A549 (cell line): ENCODE data around the gene ANO8. TPM values are rescaled to one million over a fixed set of nuclear protein-coding genes. Genes with fewer than 3 reads are reported as not detected.

Source experiments
- ATAC-seq, 2 experiments: fragments of 200-7000 bp in 1 of 2; fragments of >200 bp in 1 of 2; cut with Nextera tagmentation in 1 of 2; cut with Tn5 transposase in 1 of 2; 3 replicates each; pipeline versions ENCODE4 v1.8.0 to v1.9.1; 2018 to 2020; ENCODE audit warnings: mild to moderate bottlenecking in 1 of 2, moderate library complexity in 1 of 2
- CTCF ChIA-PET: fragments of 300-600 bp; sonication (Branson Sonifier 250); formaldehyde crosslinking; extraction: SDS; loops from one replicate; lab custom pipeline; 2021; ENCODE audit warnings: antibody characterized with exemption, inconsistent platforms; lab: Yijun Ruan, JAX
- POLR2A ChIA-PET: fragments of 350-600 bp; formaldehyde crosslinking; extraction: SDS; loops from one replicate; lab custom pipeline; 2021; ENCODE audit warnings: antibody characterized with exemption, inconsistent platforms; lab: Yijun Ruan, JAX
- DNase-seq, 2 experiments: peaks; one replicate each; pipeline versions ENCODE4 v3.0.0 to v3.0.0-alpha.2; 2011 to 2016; ENCODE audit warnings: low read depth in 1 of 2, low spot score in 1 of 2
- FAIRE-seq: peaks from 2 replicates; lab custom pipeline; 2011; peaks lifted over from hg19 to GRCh38; lab: Jason Lieb, UNC
- H3K27ac ChIP-seq, 2 experiments: fragments of >200 bp; sonication (Bioruptor Twin); formaldehyde crosslinking; 3 replicates each; pipeline ENCODE4 v1.5.1; 2016 to 2017
- H3K4me1 ChIP-seq: fragments of >200 bp; sonication (Bioruptor Twin); formaldehyde crosslinking; 3 replicates; pipeline ENCODE4 v1.6.1; 2016
- H3K4me2 ChIP-seq: fragments of >200 bp; sonication (Bioruptor Twin); formaldehyde crosslinking; 3 replicates; pipeline ENCODE4 v1.6.1; 2016
- H3K4me3 ChIP-seq: fragments of >200 bp; sonication (Bioruptor Twin); formaldehyde crosslinking; 3 replicates; pipeline ENCODE4 v1.5.1; 2016
- H3K9me3 ChIP-seq: fragments of >200 bp; sonication (Bioruptor Twin); formaldehyde crosslinking; 3 replicates; pipeline ENCODE4 v1.6.1; 2016
- CEBPB ChIP-seq, 2 experiments: fragments of >200 bp in 1 of 2; sonication (Bioruptor Twin) in 1 of 2; formaldehyde crosslinking in 1 of 2; IDR thresholded peaks; 2 replicates each; pipeline ENCODE4 v1.6.1; 2012 to 2016
- CHD4 ChIP-seq: fragments of 200-600 bp; sonication (generic); IDR thresholded peaks from 2 replicates; pipeline ENCODE4 v1.6.1; 2016; ENCODE audit warnings: antibody characterized with exemption, mild to moderate bottlenecking, borderline replicate concordance
- EHF ChIP-seq: fragments of 250-450 bp; sonication (Bioruptor Pico); IDR thresholded peaks from 2 replicates; pipeline ENCODE4 v1.5.0; 2020; ENCODE audit warnings: mild to moderate bottlenecking
- EHMT2 ChIP-seq: fragments of 200-600 bp; sonication (generic); IDR thresholded peaks from 2 replicates; pipeline ENCODE4 v1.6.1; 2016; ENCODE audit warnings: antibody characterized with exemption, low read depth, mild to moderate bottlenecking, moderate library complexity
- GATA3 ChIP-seq: IDR thresholded peaks from 2 replicates; pipeline ENCODE4 v1.6.1; 2012; ENCODE audit warnings: borderline replicate concordance
- HOXB5 ChIP-seq: fragments of 250-450 bp; sonication (Bioruptor Pico); IDR thresholded peaks from 2 replicates; pipeline ENCODE4 v1.5.0; 2020; ENCODE audit warnings: mild to moderate bottlenecking, moderate library complexity
- JUNB ChIP-seq: fragments of >200 bp; sonication (Bioruptor Twin); formaldehyde crosslinking; IDR thresholded peaks from 2 replicates; pipeline ENCODE4 v1.6.1; 2016
- NR3C1 ChIP-seq: fragments of >200 bp; sonication (Bioruptor Twin); formaldehyde crosslinking; IDR thresholded peaks from 3 replicates; pipeline ENCODE4 v1.6.1; 2017
- PHF8 ChIP-seq: fragments of 200-600 bp; sonication (generic); IDR thresholded peaks from 2 replicates; pipeline ENCODE4 v1.6.1; 2016; ENCODE audit warnings: low read depth, mild to moderate bottlenecking, antibody characterized with exemption, moderate library complexity, borderline replicate concordance
- POLR2A ChIP-seq: IDR thresholded peaks from 2 replicates; pipeline ENCODE4 v1.6.1; 2012; ENCODE audit warnings: mild to moderate bottlenecking, low read length
- POLR2AphosphoS2 ChIP-seq: conservative IDR thresholded peaks from 2 replicates; pipeline ENCODE4 v1.6.1; 2012; ENCODE audit warnings: low read length, improper control_type of control experiment, inconsistent platforms
- RARB ChIP-seq: fragments of 250-450 bp; sonication (Bioruptor Pico); IDR thresholded peaks from 2 replicates; pipeline ENCODE4 v1.8.0; 2021; ENCODE audit warnings: mild to moderate bottlenecking, moderate library complexity
- RFX5 ChIP-seq: fragments of 450-650 bp; IDR thresholded peaks from 2 replicates; pipeline ENCODE4 v1.7.1; 2014; ENCODE audit warnings: antibody characterized with exemption, mild to moderate bottlenecking, moderate library complexity
- RNF2 ChIP-seq: fragments of 200-600 bp; sonication (generic); IDR thresholded peaks from 2 replicates; pipeline ENCODE4 v1.6.1; 2016; ENCODE audit warnings: low read depth, mild to moderate bottlenecking, antibody characterized with exemption, moderate library complexity, borderline replicate concordance
- ZC3H11A ChIP-seq: fragments of 450-650 bp; IDR thresholded peaks from 2 replicates; pipeline ENCODE4 v1.6.1; 2014; ENCODE audit warnings: antibody characterized with exemption, mild to moderate bottlenecking
- ZFP36 ChIP-seq: fragments of 450-650 bp; IDR thresholded peaks from 2 replicates; pipeline ENCODE4 v1.6.1; 2014; ENCODE audit warnings: borderline replicate concordance; ENCODE audit not compliant: partially characterized antibody
- ZNF302 ChIP-seq: fragments of 250-450 bp; sonication (Bioruptor Pico); IDR thresholded peaks from 2 replicates; pipeline ENCODE4 v1.9.0; 2021; ENCODE audit warnings: inconsistent platforms, mild to moderate bottlenecking, moderate library complexity
- ZSCAN20 ChIP-seq: fragments of 250-450 bp; sonication (Bioruptor Pico); IDR thresholded peaks from 2 replicates; pipeline ENCODE4 v1.8.0; 2022; ENCODE audit warnings: mild to moderate bottlenecking, moderate library complexity
- WGBS: methylation state at CpG from one replicate; pipeline ENCODE4 v1.1.6; 2017; ENCODE audit errors: missing lambda C conversion rate; 5-methylcytosine and 5-hydroxymethylcytosine counted together
- polyA plus RNA-seq, 4 experiments: library from polyadenylated mRNA; depleted of rRNA in 3 of 4; stranded (reverse); fragments of >200 nt; fragmentation: RNase III in 1 of 4; extraction: RNeasy Plus Mini Kit Qiagen cat#74134 plus additional on column Dnase treatment in 1 of 4; gene quantifications; 2 replicates in 3 of 4; 3 replicates in 1 of 4; pipeline ENCODE4 v1.2.3, GENCODE V29; 2011 to 2017
- TF ChIP-seq, protein P1 (sequence below): fragments of >200 bp; sonication (Bioruptor Twin); formaldehyde crosslinking; IDR thresholded peaks from 2 replicates; pipeline ENCODE4 v1.6.1; 2016
- TF ChIP-seq, protein P2 (sequence below): fragments of 150-350 bp; IDR thresholded peaks from 2 replicates; pipeline ENCODE4 v1.6.1; 2014; ENCODE audit warnings: low read depth, mild to moderate bottlenecking, low read length
- TF ChIP-seq, protein P3 (sequence below): fragments of 250-450 bp; sonication (Bioruptor Pico); IDR thresholded peaks from 2 replicates; pipeline ENCODE4 v1.5.0; 2021; ENCODE audit warnings: mild to moderate bottlenecking, moderate library complexity, borderline replicate concordance
- TF ChIP-seq, protein P4 (sequence below): IDR thresholded peaks from 2 replicates; pipeline ENCODE4 v1.6.1; 2012
- TF ChIP-seq, protein P5 (sequence below): fragments of 250-450 bp; sonication (Bioruptor Pico); IDR thresholded peaks from 2 replicates; pipeline ENCODE4 v1.5.0; 2020; ENCODE audit warnings: low read depth, mild to moderate bottlenecking, moderate library complexity

Gene ANO8
- polyA plus RNA-seq, 2 of the 4 experiments (the other 2 are of a cell fraction) = 2.2 to 5.5 TPM

DNA sequence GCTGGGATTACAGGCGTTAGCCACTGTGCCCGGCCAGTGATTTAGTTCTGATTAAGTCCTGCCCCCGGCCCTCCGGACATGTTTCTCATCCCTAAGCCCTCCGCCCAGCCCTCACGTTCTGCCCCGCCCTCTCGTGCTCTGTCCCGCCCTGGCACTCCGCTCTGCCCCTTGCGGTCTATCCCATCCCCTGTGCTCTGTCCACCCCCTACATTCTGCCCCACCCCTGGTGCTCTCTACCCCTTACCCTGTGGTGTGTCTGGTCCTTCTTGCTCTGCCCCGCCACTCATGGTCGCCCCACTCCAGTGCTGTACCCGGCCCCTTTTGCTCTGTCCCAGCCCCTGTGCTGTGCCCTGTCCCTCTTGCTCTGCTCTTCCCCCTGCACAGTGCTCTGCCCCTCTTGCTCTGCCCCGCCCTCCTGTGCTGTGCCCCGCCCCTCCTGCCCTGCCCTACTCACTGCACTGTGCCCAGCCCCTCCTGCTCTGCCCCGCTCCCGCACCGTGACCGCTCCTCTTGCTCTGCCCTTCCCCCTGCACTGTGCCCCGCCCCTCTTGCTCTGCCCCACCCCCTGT lies 5.7 kb upstream of the ANO8 start:
- no peak for FAIRE-seq
- TF ChIP-seq ZNF302 (CRISPR knock-in tag) = no peak
- no peak for TF ChIP-seq POLR2AphosphoS2
- no peak for TF ChIP-seq EHF (CRISPR knock-in tag)
- no peak for TF ChIP-seq POLR2A
- no peak for TF ChIP-seq ZSCAN20 (CRISPR knock-in tag)
- TF ChIP-seq, protein P1, sequence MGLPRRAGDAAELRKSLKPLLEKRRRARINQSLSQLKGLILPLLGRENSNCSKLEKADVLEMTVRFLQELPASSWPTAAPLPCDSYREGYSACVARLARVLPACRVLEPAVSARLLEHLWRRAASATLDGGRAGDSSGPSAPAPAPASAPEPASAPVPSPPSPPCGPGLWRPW = no peak
- TF ChIP-seq EHMT2 = no peak
- no peak for TF ChIP-seq JUNB
- no peak for TF ChIP-seq PHF8
- TF ChIP-seq RARB (CRISPR knock-in tag) = no peak
- TF ChIP-seq, protein P2, sequence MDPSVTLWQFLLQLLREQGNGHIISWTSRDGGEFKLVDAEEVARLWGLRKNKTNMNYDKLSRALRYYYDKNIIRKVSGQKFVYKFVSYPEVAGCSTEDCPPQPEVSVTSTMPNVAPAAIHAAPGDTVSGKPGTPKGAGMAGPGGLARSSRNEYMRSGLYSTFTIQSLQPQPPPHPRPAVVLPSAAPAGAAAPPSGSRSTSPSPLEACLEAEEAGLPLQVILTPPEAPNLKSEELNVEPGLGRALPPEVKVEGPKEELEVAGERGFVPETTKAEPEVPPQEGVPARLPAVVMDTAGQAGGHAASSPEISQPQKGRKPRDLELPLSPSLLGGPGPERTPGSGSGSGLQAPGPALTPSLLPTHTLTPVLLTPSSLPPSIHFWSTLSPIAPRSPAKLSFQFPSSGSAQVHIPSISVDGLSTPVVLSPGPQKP = no peak
- no peak for TF ChIP-seq GATA3
- no peak for TF ChIP-seq NR3C1
- no peak for TF ChIP-seq ZFP36
- TF ChIP-seq ZC3H11A = no peak
- TF ChIP-seq CEBPB (IDR thresholded peaks at IDR 0.05) = no peak
- TF ChIP-seq CHD4 = no peak
- TF ChIP-seq, protein P3, sequence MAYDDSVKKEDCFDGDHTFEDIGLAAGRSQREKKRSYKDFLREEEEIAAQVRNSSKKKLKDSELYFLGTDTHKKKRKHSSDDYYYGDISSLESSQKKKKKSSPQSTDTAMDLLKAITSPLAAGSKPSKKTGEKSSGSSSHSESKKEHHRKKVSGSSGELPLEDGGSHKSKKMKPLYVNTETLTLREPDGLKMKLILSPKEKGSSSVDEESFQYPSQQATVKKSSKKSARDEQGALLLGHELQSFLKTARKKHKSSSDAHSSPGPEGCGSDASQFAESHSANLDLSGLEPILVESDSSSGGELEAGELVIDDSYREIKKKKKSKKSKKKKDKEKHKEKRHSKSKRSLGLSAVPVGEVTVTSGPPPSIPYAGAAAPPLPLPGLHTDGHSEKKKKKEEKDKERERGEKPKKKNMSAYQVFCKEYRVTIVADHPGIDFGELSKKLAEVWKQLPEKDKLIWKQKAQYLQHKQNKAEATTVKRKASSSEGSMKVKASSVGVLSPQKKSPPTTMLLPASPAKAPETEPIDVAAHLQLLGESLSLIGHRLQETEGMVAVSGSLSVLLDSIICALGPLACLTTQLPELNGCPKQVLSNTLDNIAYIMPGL (CRISPR knock-in tag) = no peak
- TF ChIP-seq HOXB5 (CRISPR knock-in tag) = no peak
- TF ChIP-seq, all 56 proteins: peak for 0
- POLR2A ChIA-PET = no interaction called here
- Histone ChIP-seq H3K4me3 (no peak overlapping the region), H3K4me1 (peaks cover 22% of the 10 kb centered on the region; the same call in 2 of the 3 replicates), H3K9me3 (no peaks in the 10 kb centered on the region), H3K4me2 (no peak overlapping the region), H3K27ac (0 out of 6 replicates have a peak overlapping the region, but pooled peaks of 1 of the 2 experiments have one; percentile 28)
- DNase-seq (peak in 1 of 2 experiments; percentile 47), ATAC-seq (peak in 1 of 2 experiments; percentile 26; a peak in 2 of 6 replicates)
- 77% methylated on average over 14 of the region's 21 CpGs for WGBS
- CTCF ChIA-PET = no interaction called here

DNA sequence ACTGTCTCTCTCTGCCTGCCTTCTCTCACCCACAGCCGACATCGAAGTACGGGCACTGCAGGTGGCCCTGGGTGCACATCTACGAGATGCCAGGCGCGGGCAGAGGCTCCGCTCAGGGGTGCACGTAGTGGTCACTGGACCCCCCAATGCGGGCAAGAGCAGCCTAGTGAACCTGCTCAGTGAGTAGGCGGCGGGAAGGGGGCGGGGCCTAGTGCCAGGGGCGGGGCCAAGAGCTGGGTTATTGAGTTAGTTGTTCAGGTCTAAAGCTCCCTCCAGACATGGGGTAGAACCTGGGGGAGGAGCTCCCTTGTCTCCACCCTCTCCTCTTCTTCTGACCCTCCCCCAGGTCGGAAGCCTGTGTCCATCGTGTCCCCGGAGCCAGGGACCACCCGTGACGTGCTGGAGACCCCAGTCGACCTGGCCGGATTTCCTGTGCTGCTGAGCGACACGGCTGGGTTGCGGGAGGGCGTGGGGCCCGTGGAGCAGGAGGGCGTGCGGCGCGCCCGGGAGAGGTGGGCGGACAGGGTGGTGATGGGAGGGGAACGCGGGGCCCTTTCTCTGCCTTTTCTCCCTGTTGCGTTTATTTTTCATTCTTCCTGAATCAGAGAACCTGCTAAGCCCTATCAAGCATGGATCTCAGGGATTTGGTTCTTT lies 4.6 kb upstream of the ANO8 start:
- Histone ChIP-seq H3K27ac (no peak overlapping the region), H3K4me2 (no peak overlapping the region), H3K4me1 (peaks cover 24% of the 10 kb centered on the region; the same call in 2 of the 3 replicates), H3K4me3 (no peak overlapping the region), H3K9me3 (no peaks in the 10 kb centered on the region)
- CTCF ChIA-PET = interaction anchor here (0.6 to 0.7 kb wide), 2 partner anchors 16 to 34 kb away, joined by 3 to 4 read pairs; partner anchors contain the start of gene MRPL34
- DNase-seq = no peak
- WGBS = 96% methylated on average over 21 of the region's 34 CpGs
- no peak for ATAC-seq
- POLR2A ChIA-PET = interaction anchor here (0.6 kb wide), 1 partner anchor 52 kb away, joined by 4 read pairs; no protein-coding TSS in a partner anchor
- no peak for FAIRE-seq
- TF ChIP-seq RFX5 = no peak
- no peak for TF ChIP-seq NR3C1
- TF ChIP-seq, protein P4, sequence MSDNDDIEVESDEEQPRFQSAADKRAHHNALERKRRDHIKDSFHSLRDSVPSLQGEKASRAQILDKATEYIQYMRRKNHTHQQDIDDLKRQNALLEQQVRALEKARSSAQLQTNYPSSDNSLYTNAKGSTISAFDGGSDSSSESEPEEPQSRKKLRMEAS = no peak
- TF ChIP-seq, protein P1 = no peak
- TF ChIP-seq EHMT2 = no peak
- TF ChIP-seq HOXB5 (CRISPR knock-in tag) = no peak
- no peak for TF ChIP-seq RNF2
- TF ChIP-seq, protein P5, sequence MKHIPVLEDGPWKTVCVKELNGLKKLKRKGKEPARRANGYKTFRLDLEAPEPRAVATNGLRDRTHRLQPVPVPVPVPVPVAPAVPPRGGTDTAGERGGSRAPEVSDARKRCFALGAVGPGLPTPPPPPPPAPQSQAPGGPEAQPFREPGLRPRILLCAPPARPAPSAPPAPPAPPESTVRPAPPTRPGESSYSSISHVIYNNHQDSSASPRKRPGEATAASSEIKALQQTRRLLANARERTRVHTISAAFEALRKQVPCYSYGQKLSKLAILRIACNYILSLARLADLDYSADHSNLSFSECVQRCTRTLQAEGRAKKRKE (CRISPR knock-in tag) = no peak
